ENCODE measurements around the gene SLAMF1.
"Not testable (repeated sequence)": the region's sequence is repeated elsewhere in the genome, so short reads cannot be mapped to it uniquely, and the experiment has no call there.

Gene SLAMF1

GRCh38 chr1:160630523-160631451, 16.1 kb downstream of the SLAMF1 start:
- TF ChIP-seq CTCF (IDR thresholded peaks at IDR 0.05; ENCODE audit: control insufficient read depth, insufficient read depth, low read depth, low read length, missing control alignments): no peak
- DNase-seq (ENCODE audit: low read depth): no peak
- H3K4me3 ChIP-seq (ENCODE audit: control insufficient read depth, low read depth, low read length): no peak overlapping the region

GRCh38 chr1:160629286-160630210, 17.3 kb downstream of the SLAMF1 start:
- no peak overlapping the region for H3K4me3 ChIP-seq (ENCODE audit: control insufficient read depth, low read depth, low read length)
- DNase-seq (ENCODE audit: low read depth): no peak
- TF ChIP-seq CTCF (IDR thresholded peaks at IDR 0.05; ENCODE audit: control insufficient read depth, insufficient read depth, low read depth, low read length, missing control alignments): no peak

GRCh38 chr1:160628799-160629263, 18.0 kb downstream of the SLAMF1 start:
- no peak for DNase-seq (ENCODE audit: low read depth)
- H3K4me3 ChIP-seq (ENCODE audit: control insufficient read depth, low read depth, low read length): no peak overlapping the region
- TF ChIP-seq CTCF (IDR thresholded peaks at IDR 0.05; ENCODE audit: control insufficient read depth, insufficient read depth, low read depth, low read length, missing control alignments): no peak

GRCh38 chr1:160627677-160628289, 19.1 kb downstream of the SLAMF1 start:
- DNase-seq (ENCODE audit: low read depth); H3K4me3 ChIP-seq (ENCODE audit: control insufficient read depth, low read depth, low read length): not testable (repeated sequence)

GRCh38 chr1:160626509-160627342, 20.1 kb downstream of the SLAMF1 start:
- no peak for TF ChIP-seq CTCF (IDR thresholded peaks at IDR 0.05; ENCODE audit: control insufficient read depth, insufficient read depth, low read depth, low read length, missing control alignments)
- no peak for DNase-seq (ENCODE audit: low read depth)
- no peak overlapping the region for H3K4me3 ChIP-seq (ENCODE audit: control insufficient read depth, low read depth, low read length)

- DNase-seq (ENCODE audit: low read depth): no peak
- TF ChIP-seq CTCF (IDR thresholded peaks at IDR 0.05; ENCODE audit: control insufficient read depth, insufficient read depth, low read depth, low read length, missing control alignments): no peak
Observed at GRCh38 chr1:160625725-160626498, 20.9 kb downstream of the SLAMF1 start.

More at GRCh38 chr1:160625725-160626498, 20.9 kb downstream of the SLAMF1 start:
- H3K4me3 ChIP-seq (ENCODE audit: control insufficient read depth, low read depth, low read length): no peak overlapping the region
